Activated T-cell treated with anti-CD3 and anti-CD28 coated beads for 1 hour (primary cell): ENCODE results near the gene HACL1.

ENCODE experiments used
- DNase-seq: peaks from one replicate; pipeline ENCODE4 v3.0.0-alpha.2; 2020; ENCODE audit warnings: low read depth

HACL1 gene

DNA sequence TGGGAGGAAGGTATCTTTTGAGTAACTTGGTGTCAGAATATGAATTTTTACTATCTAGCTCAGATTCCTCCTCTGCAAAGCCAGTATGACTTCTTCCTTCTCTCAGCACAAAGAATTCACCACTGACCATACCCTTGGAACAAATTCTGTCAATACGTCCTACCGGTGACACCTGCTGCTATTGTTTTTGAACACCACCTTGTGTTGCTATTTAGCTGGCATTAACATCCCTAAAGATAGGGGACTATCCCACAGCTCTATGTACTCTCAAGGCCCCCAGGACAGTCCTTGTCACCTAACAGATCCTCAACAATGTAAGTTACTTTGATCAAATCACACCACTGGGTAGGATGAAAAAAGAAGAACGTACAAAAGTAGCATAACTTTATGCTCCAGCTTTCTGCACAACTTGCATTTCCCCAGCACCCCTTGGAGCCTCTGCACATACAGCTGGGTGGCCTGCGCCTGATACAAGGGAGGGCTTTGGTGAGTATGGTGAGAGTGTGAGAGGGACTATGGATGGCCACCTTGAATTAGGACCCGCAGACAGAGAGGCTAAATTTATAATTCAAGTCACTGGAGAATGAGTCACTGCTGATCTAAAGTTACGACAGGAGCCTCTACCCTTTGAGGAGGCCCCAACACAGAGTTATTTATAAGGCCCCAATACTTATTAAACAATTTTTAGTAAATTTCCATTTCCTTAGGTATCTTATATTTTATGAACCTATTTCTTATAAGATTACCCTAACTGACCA is 77.5 kb downstream of the HACL1 start:
- DNase-seq, result no peak

DNA sequence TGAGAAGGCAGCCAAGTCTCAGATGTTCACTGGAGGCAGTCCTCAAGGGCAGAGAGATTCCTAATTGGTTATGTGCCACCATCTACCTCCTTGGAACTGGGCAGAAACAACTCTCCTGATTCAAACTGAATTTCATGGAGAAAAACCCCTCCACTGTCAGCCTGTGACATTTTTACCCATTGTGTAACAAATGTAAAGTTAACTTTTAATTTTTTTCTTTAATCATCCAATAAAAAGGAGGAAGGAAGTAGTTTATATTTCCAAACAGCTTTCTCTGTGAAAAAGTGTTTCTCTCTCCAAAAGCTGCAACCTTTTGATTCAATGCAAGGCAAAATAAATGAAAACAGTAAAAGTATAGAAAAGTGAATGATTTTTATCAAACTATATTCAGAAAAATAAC is 79.4 kb downstream of the HACL1 start:
- DNase-seq, result no peak

GRCh38 chr3:15521573-15521965 is 79.8 kb downstream of the HACL1 start, which contains the start of gene COLQ:
COLQ (minus strand) TSS chr3:15521706; CDS start chr3:15521625, 81 bp downstream.
- DNase-seq, result no peak

- DNase-seq, result no peak
Observed at GRCh38 chr3:15520804-15521572, 80.4 kb downstream of the HACL1 start.

DNA sequence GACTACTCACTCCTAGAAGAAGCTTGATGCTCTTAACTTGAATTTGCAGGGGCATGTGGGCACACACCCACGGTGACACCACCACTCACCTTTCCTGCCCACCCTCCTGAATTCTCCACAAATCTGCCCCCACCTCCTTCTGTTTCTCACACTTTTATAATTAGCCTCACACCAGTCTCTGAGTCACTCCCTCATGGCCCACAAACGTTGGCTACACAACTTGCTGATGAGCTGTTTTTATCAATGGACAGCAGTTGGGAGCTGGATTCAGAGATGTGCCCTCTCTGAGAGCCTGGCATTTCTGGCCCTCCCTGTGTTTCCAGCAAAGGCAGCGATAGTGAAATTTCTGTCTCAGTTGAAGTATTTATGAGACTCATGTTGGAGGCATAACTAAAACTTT is 81.2 kb downstream of the HACL1 start:
- no peak for DNase-seq

- DNase-seq, result no peak
Observed at GRCh38 chr3:15519096-15519495, 82.3 kb downstream of the HACL1 start.

DNA sequence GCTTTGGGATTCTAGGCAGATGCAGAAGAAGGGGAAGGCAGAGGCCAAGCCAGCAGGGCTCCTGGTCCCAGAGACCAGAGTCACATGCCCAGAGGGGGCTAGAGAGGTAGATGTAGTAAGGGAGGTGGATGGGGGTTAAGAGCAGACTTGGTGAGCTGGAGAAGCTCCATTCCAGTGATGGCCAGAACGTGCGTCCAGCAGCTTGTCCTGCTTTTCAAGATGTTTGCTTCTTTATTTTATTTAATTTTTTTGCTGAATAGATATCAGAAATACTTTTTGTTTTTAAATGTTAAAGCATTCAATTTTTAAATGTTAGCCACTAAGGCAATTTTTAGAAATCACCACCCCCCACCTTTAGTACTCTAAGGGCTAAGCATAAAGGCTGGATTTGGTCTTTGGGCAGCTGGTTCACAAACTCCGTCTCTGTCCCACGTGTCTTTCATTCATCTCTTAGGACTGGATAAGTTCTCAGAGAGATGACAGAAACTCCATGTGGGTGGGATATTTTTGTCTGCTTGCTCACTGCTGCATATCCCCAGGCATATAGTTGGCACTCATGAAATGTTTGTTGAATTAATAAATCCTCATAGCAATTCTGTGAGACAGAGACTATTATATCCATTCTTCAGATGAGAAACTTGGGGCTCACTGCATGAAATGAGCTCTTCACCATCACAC is 86.6 kb downstream of the HACL1 start:
- no peak for DNase-seq

DNA sequence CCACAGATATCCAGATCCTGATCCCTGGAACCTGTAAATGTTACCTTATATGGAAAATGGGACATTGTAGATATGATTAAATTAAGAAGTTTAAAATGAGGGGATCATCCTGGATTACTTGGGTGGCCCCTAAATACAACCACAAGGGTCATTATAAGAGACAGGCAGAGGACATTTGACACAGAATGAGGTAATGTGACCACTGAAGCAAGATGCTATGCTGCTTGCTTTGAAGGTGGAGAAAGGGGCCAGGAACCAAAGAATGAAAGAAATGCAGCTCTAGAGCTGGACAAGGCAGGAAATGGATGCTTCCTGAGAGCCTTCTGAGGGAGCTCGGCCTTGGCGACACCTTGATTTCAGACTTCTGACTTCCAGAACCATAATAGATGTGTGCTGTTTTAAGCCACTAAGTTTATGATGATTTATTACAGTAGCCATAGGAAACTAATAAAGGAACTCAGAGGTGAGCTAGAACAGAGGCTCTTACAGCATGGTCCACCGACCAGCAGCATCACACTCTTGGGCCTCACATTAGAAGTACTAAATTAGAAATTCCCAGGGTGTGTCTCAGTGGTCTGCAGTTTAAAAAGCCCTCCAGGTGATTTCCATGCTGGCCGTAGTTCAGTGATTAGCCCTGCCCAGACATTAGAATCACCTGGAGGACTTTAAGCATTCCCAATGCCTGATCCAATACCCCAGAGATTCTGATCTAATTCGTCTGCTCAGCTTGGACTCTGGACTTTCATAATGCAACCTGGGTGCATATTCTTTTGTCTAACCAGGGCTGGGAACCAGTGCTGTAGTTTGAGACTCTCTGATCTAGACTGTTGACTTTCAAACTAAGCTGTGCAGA is 87.3 kb downstream of the HACL1 start:
- no peak for DNase-seq

DNA sequence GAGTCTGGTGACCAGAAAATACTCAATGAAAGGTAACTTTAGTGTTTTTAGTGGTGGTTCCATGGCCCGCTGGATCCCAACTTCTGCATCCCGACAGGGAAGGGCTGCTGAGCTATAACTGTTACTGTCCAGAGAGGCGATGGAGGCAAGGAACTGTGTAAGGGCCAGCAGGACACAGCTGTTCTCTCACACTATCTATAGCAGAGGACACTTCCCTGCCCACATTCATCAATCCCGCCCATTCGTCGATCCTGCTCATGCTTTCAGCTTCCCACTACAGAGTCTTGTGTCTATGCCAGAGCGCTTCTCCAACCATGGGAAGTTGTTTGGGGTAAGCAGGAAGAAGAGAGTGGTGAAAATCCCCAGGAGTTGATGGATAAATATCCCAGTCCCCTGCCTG is 88.3 kb downstream of the HACL1 start:
- DNase-seq, result no peak

GRCh38 chr3:15512166-15512565 is 89.2 kb downstream of the HACL1 start:
- no peak for DNase-seq

GRCh38 chr3:15511156-15511555 is 90.2 kb downstream of the HACL1 start:
- DNase-seq, result no peak
